Retinal pigment epithelial cell (primary cell): Measurements from ENCODE around the gene OGFOD1.

Experiments
- DNase-seq: peaks from one replicate; pipeline ENCODE4 v3.0.0-alpha.2; 2010; ENCODE audit warnings: low read depth
- H3K4me3 ChIP-seq: 2 replicates; pipeline ENCODE4 v1.5.1; 2011; ENCODE audit warnings: mild to moderate bottlenecking, low read length, control low read depth, moderate library complexity
- CTCF ChIP-seq: conservative IDR thresholded peaks from 2 replicates; pipeline ENCODE4 v1.5.1; 2011; ENCODE audit warnings: low read depth, low read length, control low read depth, inconsistent platforms

Gene OGFOD1

GRCh38 chr16:56421976-56422669, 29.2 kb upstream of the OGFOD1 start:
- no peak overlapping the region for H3K4me3 ChIP-seq
- TF ChIP-seq CTCF = no peak
- no peak for DNase-seq

GRCh38 chr16:56422896-56423441, 28.4 kb upstream of the OGFOD1 start:
- DNase-seq = no peak
- H3K4me3 ChIP-seq = no peak overlapping the region
- TF ChIP-seq CTCF = no peak

- no peak for TF ChIP-seq CTCF
- H3K4me3 ChIP-seq = peak overlapping the region; percentile 54
- DNase-seq = no peak
Observed at GRCh38 chr16:56423584-56424403, 27.6 kb upstream of the OGFOD1 start.

GRCh38 chr16:56424404-56424764, 27.0 kb upstream of the OGFOD1 start:
- TF ChIP-seq CTCF = no peak
- DNase-seq = no peak

GRCh38 chr16:56424791-56425438, 26.4 kb upstream of the OGFOD1 start:
- peak overlapping the region; percentile 54 for H3K4me3 ChIP-seq
- DNase-seq = no peak
- no peak for TF ChIP-seq CTCF

More at GRCh38 chr16:56424404-56424764, 27.0 kb upstream of the OGFOD1 start:
- peak overlapping the region; percentile 54 for H3K4me3 ChIP-seq

- no peak for TF ChIP-seq CTCF
- H3K4me3 ChIP-seq = peak within 1 kb of the TSS; percentile 54
- DNase-seq = peak; percentile 23
Observed at GRCh38 chr16:56425439-56425832, 25.9 kb upstream of the OGFOD1 start, which contains the start of gene AMFR. Gene AMFR, minus strand, starts transcription at chr16:56425545. Its CDS starts 218 bp downstream, at chr16:56425327.
